ENCODE results near the gene WWC1.
A peak's percentile ranks its signal among the peaks of the same experiment; 100 is the strongest.

Gene WWC1

DNA sequence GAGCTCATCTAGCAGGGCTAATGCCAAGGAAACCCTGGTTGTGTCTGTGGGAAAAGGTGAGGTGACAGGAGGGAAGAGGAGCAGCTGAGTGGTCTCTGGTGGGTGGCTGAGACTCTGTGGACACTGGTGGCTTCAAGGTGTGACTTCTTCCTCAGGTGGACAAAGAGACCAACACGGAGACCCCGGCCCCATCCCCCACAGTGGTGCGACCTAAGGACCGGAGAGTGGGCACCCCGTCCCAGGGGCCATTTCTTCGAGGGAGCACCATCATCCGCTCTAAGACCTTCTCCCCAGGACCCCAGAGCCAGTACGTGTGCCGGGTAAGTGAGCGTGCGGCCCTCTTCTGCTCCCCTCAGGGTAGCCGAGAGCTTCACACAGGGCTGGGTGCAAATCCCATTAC, 163.8 kb downstream of the WWC1 start:
- no peak for DNase-seq

DNA sequence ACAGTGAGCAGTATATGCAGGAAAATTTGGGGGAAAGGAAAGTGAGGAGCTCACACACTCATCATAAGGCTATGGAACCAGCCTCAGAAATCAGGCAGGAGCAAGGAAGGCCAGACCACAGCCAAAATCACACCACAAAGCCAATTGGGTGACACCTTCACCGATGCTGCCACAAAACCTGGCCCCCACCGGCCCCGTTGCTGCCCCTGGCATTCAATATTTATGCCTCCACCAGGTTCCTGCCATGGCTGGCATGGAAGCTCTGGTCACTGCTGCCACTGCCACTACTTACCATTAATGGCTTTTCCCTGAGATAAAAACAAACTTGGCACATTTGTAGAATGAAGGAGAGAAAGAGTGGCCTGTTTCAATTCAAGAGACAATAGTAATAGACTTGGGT, 166.1 kb downstream of the WWC1 start:
- DNase-seq = no peak

DNA sequence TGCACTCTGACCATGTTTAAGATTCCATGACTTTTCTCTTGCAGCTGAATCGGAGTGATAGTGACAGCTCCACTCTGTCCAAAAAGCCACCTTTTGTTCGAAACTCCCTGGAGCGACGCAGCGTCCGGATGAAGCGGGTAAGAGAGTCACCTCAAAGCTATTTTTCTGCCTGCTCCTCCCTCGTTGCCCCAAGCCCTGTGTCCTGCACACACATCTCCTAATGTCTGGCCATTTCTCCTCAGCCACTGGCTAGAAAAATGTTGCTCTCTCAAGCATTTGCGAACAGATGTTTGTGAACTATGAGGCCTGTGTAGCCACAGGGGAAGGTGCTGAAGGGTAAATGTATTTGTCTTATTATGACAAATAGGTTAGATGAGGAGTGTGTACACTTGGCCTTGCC, 169.2 kb downstream of the WWC1 start:
- DNase-seq = no peak

DNA sequence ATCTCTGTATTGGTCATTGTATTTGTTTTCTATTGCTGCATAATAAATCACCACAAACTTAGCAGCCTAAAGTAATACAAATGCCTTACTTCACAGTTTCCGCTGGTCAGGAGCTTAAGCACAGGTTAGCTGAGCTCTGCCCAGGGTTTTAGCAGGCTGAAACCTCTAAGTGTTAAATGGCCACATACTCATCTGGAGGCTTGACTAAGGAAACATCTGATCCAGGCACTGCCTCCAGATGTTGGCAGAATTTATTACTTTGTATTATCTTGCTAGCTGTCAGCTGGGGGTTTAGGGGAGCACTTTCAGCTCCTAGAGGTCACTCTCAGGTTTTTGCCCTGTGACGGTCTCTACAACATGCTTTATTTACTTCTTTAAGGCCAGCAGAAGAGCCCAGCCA, 171.6 kb downstream of the WWC1 start:
- no peak for DNase-seq

DNA sequence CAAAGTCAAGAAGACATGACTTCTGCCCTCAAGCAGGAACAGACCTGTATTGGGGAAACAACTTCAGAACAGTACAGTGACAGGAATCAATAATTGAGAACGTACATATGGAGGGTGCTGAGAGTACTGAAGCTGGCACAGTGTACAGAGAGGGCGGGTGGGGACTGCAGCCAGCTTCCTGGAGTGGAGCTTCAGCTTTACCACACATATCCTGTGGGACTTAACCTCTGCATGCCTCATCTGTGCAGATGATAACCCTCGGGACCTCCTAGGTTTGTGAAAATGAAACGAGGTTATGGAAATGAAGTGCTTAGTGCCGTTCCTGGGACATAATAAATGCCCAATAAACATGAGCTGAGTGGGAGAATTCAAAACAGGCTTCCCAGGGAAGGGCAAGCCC, 172.8 kb downstream of the WWC1 start:
- no peak for DNase-seq

DNA sequence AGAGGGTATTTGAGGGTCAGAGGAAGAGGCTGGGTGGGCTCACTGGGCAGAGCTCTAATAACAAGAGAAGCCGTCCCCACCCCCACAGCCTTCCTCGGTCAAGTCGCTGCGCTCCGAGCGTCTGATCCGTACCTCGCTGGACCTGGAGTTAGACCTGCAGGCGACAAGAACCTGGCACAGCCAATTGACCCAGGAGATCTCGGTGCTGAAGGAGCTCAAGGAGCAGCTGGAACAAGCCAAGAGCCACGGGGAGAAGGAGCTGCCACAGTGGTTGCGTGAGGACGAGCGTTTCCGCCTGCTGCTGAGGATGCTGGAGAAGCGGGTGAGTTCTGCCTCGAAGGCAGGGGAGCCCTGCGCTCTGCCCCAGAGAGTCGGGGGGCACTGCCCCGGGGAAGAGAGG, 173.2 kb downstream of the WWC1 start:
- DNase-seq = no peak

DNA sequence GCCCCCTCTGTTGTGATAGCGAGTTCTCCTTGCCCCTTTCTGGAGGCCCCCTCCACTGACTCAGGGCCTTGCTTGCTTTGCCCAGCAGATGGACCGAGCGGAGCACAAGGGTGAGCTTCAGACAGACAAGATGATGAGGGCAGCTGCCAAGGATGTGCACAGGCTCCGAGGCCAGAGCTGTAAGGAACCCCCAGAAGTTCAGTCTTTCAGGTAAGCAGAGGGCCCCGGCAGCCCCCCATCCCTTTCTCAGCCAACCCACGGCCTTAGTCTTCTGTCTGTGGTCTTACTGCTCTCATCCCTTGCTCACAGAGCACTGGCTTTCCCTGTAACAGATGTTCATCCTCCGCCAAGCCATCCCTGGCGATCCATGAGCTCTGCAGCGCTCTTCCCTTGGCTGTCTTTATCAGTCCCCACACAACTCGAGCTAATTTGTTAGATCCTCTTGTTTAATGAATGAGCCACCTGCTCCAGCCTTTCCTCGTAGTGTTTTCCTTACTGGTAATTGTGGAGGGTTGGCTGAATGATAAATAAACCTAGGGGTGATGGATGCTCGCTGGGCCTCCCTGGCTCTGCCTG, 176.4 kb downstream of the WWC1 start:
- DNase-seq = no peak

DNA sequence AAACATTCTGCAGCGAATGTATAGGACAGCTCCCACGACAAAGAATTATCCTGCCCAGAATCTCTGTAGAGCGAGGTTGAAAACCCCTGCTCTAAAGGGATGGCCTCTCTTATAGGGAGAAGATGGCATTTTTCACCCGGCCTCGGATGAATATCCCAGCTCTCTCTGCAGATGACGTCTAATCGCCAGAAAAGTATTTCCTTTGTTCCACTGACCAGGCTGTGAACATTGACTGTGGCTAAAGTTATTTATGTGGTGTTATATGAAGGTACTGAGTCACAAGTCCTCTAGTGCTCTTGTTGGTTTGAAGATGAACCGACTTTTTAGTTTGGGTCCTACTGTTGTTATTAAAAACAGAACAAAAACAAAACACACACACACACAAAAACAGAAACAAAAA, 177.4 kb downstream of the WWC1 start:
- no peak for DNase-seq

DNA sequence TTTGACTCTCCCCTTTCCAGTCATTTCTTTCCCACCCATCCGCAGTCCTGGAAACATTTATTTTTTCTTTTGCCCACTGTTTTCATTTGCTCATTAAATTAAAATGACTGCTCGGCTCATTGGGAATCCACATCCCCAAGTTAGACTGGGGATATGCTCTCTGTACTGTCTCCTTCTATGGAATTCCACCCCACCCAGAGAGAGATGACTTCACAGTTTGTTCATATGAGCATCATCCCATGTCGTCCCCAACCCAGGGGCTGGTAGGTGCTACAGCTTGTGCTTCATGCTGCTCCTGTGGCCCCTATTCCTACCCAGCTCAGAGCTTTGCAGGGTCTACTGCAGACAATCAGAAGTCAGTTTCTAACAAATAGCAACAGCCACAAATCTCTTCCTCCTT, 178.4 kb downstream of the WWC1 start:
- no peak for DNase-seq

DNA sequence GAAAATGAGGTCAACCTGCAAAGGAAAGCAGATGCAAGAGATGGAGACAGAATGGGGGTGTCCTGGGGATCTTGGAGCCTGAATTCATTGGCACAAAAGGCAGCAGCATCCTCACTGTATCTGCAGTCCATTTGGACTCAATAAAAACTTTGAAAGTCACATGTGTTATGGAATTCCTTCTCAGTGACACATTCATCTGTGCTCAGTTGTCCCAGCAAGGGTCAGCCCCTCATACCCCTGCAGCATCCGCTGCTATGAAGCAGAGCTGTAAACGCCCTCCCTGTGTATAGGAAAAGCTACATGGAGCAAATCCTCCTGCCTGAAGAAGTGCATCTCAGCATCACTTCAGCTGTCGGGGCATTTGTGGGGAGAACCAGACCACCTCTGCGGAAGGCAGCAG, 180.3 kb downstream of the WWC1 start:
- DNase-seq = no peak

DNA sequence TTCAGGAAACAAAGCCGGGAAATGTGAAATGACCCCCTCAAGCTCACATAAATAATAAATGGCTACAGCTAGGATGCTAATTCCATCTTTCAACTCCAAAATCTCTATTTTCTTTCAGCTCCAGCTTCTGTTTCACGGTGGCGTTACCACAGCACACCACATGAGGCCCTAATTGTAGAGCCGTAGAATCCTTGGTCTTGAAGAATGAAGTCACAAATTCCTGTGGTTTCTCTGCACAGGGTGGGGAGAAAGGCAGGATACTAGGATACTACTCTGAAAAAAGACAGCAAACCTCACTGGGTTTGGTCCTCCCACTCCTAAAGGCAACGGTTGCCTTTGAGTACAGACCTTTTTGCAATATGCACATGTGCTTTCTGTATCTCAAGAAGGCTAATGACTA, 180.9 kb downstream of the WWC1 start:
- DNase-seq = peak; percentile 33

DNA sequence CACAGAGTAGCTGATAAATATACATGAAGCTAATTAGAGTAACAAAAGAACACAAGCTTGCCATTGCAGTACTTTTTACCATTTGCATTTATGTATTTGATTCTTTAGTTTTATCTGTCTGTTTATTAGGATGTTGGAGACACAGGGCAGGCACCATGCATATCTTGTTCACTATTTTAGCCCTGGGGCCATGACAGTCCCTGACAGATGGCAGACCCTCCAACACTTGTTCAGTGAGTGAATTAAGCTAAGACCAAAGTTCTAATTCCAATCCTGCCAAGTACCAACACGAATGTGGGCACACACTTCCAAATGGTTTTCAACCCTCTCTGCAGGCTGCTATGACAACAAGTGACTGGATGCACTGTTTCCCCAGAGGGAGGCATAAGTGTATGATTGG, 182.9 kb downstream of the WWC1 start:
- no peak for DNase-seq

DNA sequence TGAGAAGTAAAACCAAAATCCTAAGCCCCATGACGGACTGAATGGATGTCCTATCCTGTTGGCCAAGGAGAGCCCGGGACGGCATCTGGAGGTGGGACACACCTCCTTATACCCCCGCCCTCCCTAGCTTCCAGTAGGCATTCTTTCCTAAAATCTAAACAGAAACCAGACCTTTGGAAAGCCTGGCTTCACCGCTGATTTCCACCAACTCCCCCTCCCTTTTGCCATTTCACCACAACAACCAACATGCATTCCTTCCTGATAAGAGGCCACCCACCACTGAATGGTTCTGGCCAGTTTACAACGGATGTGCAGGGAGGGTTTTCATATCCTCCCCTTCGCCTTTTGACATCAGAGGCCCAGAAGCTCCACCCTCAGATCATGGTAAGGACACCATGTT, 185.6 kb downstream of the WWC1 start:
- no peak for DNase-seq

DNA sequence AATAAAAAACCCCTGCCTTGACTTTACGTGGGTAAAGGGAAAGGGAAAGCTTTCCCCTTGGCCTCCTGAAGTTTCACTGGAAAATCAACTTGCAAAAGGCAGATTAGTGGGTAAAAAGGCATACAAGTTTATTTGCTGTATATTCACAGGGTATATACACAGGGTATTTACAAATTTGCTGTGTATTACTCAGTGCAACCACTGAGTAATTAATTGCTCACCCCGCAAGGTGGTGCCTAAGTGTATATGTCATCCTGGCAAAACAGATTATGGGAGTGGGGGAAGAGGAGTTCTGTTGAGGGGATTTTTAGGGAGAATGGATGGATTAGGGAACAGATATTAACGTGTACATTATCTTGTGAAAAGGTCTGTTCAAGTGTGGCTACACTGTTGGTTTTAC, 187.7 kb downstream of the WWC1 start:
- no peak for DNase-seq

DNA sequence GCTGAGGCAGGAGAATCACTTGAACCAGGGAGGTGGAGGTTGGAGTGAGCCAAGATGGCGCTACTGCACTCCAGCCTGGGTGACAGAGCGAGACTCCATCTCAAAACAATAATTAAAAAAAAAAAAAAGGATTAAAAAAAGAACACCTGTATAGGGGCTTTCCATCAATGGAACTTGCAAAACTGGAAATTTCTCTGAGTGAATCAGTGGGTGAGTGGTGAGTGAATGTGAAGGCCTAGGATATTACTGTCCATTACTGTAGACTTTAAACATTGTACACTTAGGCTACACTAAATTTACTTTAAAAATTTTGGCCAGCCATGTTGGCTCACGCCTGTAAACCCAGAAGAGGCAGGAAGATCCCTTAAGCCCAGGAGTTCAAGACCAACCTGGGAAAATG, 189.2 kb downstream of the WWC1 start:
- DNase-seq = no peak

DNA sequence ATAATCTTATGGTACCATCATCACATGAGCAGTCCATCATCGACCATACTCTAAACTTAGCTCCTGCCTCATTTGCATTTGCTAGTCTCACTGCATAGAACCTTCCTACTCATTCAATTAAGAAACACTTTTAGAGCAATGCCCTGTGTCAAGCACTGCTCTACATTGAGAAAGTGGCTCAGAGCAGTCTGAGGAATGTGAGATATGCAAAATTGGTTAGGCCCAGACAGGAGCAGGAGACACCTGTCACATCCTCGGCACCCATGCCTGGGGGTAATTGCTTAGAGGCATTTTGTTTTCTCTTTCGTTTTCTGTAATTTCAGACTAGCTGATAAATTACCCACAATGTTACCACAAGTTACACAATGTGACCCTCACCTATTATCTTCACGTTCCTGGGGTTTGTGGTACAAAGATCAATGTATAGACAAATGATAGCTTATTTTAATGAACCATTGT, 189.9 kb downstream of the WWC1 start:
- DNase-seq = no peak

DNA sequence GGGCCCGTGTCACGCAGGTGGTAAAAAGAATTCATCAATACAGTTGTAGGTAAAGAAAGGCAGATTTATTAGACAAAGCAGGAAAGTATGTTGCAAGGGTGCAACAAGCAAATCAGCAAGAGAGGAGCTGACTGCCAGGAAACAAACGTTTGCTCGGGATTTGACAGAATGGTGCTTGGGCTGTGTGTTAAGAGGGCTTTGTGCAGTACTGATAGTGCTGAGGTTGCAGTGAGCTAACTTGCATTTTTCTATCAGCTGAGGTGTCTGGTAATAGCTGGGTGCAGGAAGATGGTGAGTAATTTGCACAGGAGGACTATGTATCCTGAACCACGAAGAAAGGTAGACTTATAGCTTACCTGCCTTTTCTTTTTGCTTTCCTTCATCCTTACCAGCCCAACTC, 190.9 kb downstream of the WWC1 start:
- no peak for DNase-seq

DNA sequence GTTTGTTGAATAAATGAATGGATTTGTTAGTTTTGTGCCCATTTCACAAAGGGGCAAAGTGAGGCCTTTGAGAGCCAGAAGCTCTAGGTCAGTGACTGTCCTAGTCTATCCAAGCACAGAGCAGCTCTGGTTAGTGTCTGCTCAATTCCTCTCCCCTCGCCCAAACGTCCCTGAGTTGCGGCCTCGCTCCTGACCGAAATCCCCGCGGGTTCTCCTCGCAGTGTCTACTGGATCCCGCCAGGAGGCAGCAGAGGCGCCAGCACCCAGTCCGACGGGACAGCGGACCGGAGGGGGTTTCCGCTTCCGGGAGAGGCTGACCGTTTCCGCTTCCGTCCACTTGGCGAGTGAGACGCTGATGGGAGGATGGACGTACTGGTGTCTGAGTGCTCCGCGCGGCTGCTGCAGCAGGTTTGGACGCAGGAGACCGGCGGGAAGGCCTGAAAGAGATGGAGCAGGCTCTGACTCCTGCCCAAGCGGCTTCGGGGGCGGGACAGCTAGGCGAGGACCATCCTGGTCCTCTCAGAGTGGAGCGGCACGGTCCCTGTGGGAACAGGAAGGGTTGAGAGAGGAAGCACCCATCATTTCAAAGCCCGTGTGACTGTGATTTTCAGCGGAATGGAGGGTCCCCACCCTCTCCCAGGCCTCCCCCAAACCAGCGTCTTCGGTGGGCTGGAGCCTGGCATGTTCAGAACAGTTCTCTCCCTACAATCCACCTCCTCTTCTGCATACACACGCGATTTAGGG, 194.9 kb downstream of the WWC1 start, which contains the start of gene RARS1:
Gene RARS1 (plus strand): TSS at position 336 of the 744 bp plus-strand sequence. CDS start 28 bp downstream, at position 364.
- peak; percentile 96 for DNase-seq

DNA sequence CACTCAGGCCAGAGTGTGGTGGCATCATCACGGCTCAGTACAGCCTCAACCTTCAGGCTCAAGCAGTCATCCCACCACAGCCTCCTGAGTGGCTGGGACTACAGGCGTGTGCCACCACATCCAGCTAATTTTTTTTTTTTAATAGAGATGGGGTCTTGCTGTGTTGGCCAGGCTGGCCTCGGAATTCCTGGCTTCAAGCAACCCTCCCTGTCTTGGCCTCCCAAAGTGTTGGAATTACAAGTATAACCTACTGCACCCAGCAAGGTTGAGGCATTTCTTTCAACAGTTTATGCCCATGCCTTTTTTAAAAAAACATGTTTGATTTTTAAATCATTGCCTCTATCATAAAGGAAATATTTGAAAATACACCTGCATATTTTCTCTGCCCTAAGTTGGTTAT, 197.6 kb downstream of the WWC1 start:
- no peak for DNase-seq

DNA sequence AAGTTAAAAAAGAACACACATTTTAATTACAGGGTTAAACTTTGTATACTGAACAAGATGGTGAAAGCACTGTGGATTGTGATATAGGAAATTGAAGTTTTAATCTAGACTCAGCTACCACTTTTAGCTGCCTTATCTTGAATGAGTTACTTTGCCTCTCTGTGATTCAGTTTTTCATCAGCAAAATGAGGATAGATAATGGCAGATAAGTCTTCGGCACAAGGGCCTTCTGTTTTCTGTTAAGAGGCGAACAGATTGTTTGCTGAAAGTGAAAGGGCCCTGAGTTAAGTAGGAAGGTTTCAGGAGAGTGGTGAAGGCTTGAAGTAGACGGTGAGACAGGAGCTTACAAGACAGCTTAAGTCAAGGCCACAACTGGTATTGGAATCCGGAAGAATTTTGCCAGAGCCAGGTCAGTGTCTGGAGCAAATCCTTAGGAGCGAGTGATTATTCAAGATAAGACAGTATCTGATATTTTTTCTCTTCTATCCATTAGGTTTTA, 202.7 kb downstream of the WWC1 start:
- no peak for DNase-seq

DNA sequence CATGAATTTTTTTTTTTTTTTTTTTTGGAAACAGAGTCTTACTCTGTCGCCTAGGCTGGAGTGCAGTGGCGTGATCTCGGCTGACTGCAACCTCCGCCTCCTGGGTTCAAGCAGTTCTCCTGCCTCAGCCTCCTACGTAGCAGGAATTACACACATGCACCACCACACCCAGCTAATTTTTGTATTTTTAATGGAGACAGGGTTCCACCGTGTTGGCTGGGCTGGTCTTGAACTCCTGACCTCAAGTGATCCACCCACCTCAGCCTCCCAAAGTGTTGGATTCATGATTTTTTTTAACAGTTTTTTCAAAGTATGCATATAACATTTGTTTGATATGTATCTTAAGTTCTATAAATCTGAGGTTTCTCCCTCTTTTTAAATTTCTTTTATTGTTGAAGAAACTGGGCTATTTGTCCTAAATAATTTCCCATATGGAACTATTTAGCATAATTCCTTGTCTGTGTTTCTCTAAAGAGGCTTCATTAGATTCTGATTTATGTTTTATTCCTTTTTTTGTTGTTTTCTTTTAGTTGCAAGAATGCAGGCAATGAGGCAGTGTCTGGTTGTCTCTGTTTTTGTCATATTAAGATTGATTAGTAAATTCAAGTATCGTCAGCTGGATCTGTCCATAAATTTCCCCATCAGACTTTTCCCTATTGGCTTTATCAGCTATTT, 211.3 kb downstream of the WWC1 start:
- DNase-seq = no peak

DNA sequence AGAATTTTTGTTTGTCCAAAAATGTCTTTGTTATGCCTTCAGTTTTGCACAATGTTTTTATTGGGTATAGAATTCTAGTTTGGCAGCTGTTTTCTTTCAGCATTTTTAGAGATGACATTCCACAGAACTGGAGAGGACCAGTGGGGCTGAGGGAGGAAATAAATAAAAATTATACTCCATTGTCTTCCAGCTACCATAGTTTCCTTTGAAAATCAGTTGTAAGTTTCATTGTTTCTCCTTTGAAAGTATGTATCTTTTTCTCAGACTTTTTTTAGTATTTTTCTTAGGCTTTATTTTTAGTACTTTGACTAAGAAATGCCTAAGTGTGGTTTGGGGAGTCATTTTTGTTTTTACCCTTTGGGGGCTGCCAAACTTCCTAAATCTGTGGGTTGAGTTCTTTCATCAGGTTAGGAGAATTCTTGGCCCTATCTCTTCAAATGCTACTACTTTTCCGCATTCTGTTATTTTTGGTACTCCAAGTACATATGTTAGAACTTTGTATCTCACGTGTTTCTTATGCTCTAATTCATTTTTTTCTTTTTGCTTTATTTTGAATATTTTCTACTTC, 222.5 kb downstream of the WWC1 start:
- DNase-seq = no peak
